Measurements from ENCODE around the gene ING5. TPM values are rescaled to one million over a fixed set of nuclear protein-coding genes. Genes with fewer than 3 reads are reported as not detected.
A peak's percentile ranks its signal among the peaks of the same experiment; 100 is the strongest.

Gene ING5
- total RNA-seq, 4 donors from 2014 or later = 28.1 to 43.8 (median 30.3) TPM

DNA sequence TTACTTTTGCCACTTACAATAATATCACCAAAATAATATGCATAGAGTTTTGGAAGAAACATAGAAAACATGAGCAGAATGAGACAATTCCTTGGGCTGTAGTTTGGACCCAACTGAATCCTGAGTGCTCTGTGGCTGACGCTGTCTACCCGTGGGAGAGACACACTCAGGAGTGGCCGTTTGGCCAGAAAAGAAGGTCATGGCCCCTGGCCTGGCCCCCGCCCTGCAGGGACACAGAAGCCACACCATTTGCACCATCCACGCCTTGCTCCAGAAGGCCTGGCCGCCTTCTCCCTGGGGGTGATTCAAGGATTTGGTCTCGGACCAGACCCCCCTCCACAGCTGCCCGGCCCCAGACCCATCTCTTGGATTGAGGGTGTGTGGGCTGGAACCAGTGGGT lies 26.2 kb downstream of the ING5 start:
- Histone ChIP-seq H3K4me3 (no peak overlapping the region), H3K4me1 (peaks cover 0 to 4% (median 0%) of the 10 kb centered on the region in 4 donors), H3K36me3 (peaks cover 3 to 48% (median 27%) of the 10 kb centered on the region in 4 donors), H3K27me3 (no peaks in the 10 kb centered on the region), H3K27ac (replicated peaks in 1 of 4) (peak overlapping the region in 2 of 4 donors; percentile 26 to 33), H3K9me3 (no peaks in the 10 kb centered on the region)
- intact Hi-C loops (cut with DNase I) = no loop called here
- no peak for DNase-seq (ENCODE audit: extremely low spot score)
- TF ChIP-seq POLR2AphosphoS5 (IDR thresholded peaks at IDR 0.05) (no peak), EP300 (IDR thresholded peaks at IDR 0.05) (no peak), POLR2A (IDR thresholded peaks at IDR 0.05; ENCODE audit: low read depth) (no peak)
- TF ChIP-seq, protein P1, sequence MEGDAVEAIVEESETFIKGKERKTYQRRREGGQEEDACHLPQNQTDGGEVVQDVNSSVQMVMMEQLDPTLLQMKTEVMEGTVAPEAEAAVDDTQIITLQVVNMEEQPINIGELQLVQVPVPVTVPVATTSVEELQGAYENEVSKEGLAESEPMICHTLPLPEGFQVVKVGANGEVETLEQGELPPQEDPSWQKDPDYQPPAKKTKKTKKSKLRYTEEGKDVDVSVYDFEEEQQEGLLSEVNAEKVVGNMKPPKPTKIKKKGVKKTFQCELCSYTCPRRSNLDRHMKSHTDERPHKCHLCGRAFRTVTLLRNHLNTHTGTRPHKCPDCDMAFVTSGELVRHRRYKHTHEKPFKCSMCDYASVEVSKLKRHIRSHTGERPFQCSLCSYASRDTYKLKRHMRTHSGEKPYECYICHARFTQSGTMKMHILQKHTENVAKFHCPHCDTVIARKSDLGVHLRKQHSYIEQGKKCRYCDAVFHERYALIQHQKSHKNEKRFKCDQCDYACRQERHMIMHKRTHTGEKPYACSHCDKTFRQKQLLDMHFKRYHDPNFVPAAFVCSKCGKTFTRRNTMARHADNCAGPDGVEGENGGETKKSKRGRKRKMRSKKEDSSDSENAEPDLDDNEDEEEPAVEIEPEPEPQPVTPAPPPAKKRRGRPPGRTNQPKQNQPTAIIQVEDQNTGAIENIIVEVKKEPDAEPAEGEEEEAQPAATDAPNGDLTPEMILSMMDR (IDR thresholded peaks at IDR 0.05) = no peak
- 76% methylated on average over 8 of the region's 8 CpGs for WGBS

DNA sequence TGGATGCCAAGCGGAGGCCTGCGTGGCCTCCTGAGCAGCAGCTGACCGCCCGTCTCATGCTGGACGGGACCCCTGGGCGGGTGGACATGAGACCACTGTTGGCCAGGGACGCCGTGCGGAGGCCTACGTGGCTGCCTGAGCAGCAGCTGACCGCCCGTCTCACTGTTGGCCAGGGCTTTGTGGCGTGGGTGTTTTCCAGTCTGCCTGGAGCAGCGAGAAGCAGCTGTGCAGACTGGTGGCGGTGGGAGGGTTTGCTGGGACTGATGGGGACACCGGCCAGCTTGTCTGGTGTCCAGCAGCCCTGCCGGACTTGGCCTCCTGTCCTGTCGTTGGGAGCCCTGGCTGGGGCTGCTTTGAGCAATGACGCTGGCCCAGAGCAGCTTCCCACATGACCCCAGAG lies 26.8 kb downstream of the ING5 start:
- H3K4me3 ChIP-seq = no peak overlapping the region
- H3K36me3 ChIP-seq = peaks cover 0 to 42% (median 21%) of the 10 kb centered on the region in 4 donors
- intact Hi-C loops (cut with DNase I) = no loop called here
- no peaks in the 10 kb centered on the region for H3K27me3 ChIP-seq
- no peak for DNase-seq (ENCODE audit: extremely low spot score)
- no CpG with 5 or more reads among the region's 19 CpGs for WGBS
- H3K4me1 ChIP-seq = peaks cover under 1 to 5% (median 3%) of the 10 kb centered on the region in 4 donors
- TF ChIP-seq POLR2A (IDR thresholded peaks at IDR 0.05; ENCODE audit: low read depth) (no peak), POLR2AphosphoS5 (IDR thresholded peaks at IDR 0.05) (no peak), EP300 (IDR thresholded peaks at IDR 0.05) (no peak)
- TF ChIP-seq, protein P1 (IDR thresholded peaks at IDR 0.05) = no peak
- peak overlapping the region in 2 of 4 donors; percentile 26 to 33 for H3K27ac ChIP-seq (replicated peaks in 1 of 4)
- H3K9me3 ChIP-seq = no peaks in the 10 kb centered on the region

DNA sequence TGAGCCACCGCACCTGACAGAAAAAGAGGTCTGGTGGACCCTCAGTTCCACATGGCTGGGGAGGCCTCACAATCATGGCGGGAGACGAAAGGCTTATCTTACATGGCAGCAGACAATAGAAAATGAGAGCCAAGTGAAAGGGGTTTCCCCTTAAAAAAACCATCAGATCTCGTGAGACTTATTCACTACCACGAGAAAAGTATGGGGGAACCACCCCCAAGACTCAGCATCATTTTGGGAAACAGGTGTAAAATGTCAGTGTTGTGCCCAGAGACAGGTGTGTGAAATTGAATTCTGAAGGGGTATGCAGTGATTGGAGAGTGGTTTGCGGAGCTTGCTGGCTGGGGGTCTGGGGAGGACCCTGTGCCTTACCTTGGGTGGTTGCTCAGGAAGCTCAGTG lies 28.0 kb downstream of the ING5 start:
- intact Hi-C loops (cut with DNase I) = loop anchor here (10.0 kb wide), 1 partner anchor 155 kb away; no protein-coding TSS in a partner anchor
- Histone ChIP-seq H3K27me3 (no peaks in the 10 kb centered on the region), H3K36me3 (peaks cover 0 to 30% (median 10%) of the 10 kb centered on the region in 4 donors), H3K27ac (replicated peaks in 1 of 4) (no peak overlapping the region), H3K4me3 (no peak overlapping the region), H3K4me1 (peaks cover 8 to 12% (median 9%) of the 10 kb centered on the region in 4 donors), H3K9me3 (no peaks in the 10 kb centered on the region)
- TF ChIP-seq, protein P1 (IDR thresholded peaks at IDR 0.05) = no peak
- TF ChIP-seq POLR2A (IDR thresholded peaks at IDR 0.05; ENCODE audit: low read depth) = no peak
- no peak for TF ChIP-seq EP300 (IDR thresholded peaks at IDR 0.05)
- no peak for TF ChIP-seq POLR2AphosphoS5 (IDR thresholded peaks at IDR 0.05)
- DNase-seq (ENCODE audit: extremely low spot score) = no peak
- WGBS = 94% methylated on average over 5 of the region's 6 CpGs

DNA sequence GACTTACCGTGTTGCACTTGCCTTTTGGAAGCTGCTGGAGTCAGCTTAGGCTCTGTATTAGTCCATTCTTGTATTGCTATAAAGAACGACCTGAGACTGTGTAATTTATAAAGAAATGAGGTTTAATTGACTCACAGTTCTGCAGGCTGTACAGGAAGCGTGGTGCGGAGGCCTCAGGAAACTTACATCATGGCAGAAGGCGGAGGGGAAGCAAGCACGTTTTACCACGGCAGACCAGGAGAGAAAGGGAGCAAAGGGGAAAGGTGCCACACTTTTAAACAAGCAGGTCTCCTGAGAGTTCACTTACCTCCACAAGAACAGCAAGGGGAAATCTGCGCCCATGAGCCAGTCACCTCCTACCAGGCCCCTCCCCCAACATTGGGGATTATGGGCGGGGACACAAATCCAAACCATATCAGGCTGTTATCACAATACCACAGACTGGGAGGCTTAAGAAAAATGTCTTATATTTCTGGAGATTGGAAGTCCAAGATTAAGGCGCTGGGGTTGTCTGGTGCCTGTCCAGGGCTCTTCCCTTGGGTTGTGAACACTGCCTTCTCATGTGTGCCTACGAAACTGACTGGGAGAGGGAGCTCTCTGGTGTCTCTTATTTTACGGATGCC lies 28.9 kb downstream of the ING5 start:
- intact Hi-C loops (cut with DNase I) = loop anchor here (10.0 kb wide), 1 partner anchor 154 kb away; no protein-coding TSS in a partner anchor
- Histone ChIP-seq H3K4me1 (peaks cover 10 to 18% (median 16%) of the 10 kb centered on the region in 4 donors), H3K9me3 (no peaks in the 10 kb centered on the region), H3K4me3 (no peak overlapping the region), H3K27me3 (no peaks in the 10 kb centered on the region), H3K27ac (replicated peaks in 1 of 4) (no peak overlapping the region), H3K36me3 (peaks cover 0 to 20% (median 4%) of the 10 kb centered on the region in 4 donors)
- DNase-seq (ENCODE audit: extremely low spot score) = no peak
- TF ChIP-seq, protein P1 (IDR thresholded peaks at IDR 0.05) = no peak
- no peak for TF ChIP-seq POLR2AphosphoS5 (IDR thresholded peaks at IDR 0.05)
- WGBS = 86% methylated on average over 12 of the region's 12 CpGs
